Ishikawa (cell line): ENCODE data around the gene KRTAP9-4.

ENCODE experiments used
- CEBPB ChIP-seq: IDR thresholded peaks from 2 replicates; pipeline ENCODE4 v1.6.1; 2012
- RAD21 ChIP-seq: IDR thresholded peaks from 2 replicates; pipeline ENCODE4 v1.6.1; 2012; ENCODE audit warnings: low read depth
- TCF12 ChIP-seq: IDR thresholded peaks from 2 replicates; pipeline ENCODE4 v1.6.1; 2012; ENCODE audit warnings: low read depth
- TEAD4 ChIP-seq: IDR thresholded peaks from 2 replicates; pipeline ENCODE4 v1.6.1; 2012
- YY1 ChIP-seq: IDR thresholded peaks from 2 replicates; pipeline ENCODE4 v1.6.1; 2012; ENCODE audit warnings: low read depth
- TF ChIP-seq, protein P1 (sequence below): IDR thresholded peaks from 2 replicates; pipeline ENCODE4 v1.6.1; 2012; ENCODE audit warnings: low read depth, mild to moderate bottlenecking

DNA sequence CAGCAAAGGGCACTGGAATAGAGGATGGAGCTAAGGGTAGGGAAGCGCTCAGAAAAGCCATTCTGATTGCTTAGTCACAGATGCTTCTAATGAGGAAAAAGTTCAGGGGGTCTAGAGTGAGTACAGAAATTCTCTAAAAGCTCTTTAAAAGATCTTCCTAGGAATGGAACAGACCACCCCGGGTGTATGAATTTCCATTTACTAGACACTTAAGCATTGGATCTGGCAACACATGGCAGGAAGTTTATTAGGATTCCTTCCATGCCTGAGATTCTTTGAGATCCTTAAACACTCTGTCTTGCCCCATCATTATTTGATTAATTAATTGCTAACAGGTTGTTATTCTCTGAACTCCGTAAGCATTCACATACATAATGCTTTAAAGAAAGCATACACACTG lies 34.6 kb downstream of the KRTAP9-4 start:
- TF ChIP-seq YY1 (no peak), TEAD4 (no peak), TCF12 (no peak), CEBPB (no peak), RAD21 (no peak)
- TF ChIP-seq, protein P1, sequence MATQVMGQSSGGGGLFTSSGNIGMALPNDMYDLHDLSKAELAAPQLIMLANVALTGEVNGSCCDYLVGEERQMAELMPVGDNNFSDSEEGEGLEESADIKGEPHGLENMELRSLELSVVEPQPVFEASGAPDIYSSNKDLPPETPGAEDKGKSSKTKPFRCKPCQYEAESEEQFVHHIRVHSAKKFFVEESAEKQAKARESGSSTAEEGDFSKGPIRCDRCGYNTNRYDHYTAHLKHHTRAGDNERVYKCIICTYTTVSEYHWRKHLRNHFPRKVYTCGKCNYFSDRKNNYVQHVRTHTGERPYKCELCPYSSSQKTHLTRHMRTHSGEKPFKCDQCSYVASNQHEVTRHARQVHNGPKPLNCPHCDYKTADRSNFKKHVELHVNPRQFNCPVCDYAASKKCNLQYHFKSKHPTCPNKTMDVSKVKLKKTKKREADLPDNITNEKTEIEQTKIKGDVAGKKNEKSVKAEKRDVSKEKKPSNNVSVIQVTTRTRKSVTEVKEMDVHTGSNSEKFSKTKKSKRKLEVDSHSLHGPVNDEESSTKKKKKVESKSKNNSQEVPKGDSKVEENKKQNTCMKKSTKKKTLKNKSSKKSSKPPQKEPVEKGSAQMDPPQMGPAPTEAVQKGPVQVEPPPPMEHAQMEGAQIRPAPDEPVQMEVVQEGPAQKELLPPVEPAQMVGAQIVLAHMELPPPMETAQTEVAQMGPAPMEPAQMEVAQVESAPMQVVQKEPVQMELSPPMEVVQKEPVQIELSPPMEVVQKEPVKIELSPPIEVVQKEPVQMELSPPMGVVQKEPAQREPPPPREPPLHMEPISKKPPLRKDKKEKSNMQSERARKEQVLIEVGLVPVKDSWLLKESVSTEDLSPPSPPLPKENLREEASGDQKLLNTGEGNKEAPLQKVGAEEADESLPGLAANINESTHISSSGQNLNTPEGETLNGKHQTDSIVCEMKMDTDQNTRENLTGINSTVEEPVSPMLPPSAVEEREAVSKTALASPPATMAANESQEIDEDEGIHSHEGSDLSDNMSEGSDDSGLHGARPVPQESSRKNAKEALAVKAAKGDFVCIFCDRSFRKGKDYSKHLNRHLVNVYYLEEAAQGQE: no peak
